ENCODE measurements around the gene HIPK1. TPM values are rescaled to one million over a fixed set of nuclear protein-coding genes. Genes with fewer than 3 reads are reported as not detected.
A peak's percentile ranks its signal among the peaks of the same experiment; 100 is the strongest.

HIPK1 gene
- 62.9 TPM for total RNA-seq

- DNase-seq: peak; percentile 98
Observed at GRCh38 chr1:113928941-113929749, at the start of gene HIPK1. HIPK1 (plus strand) TSS chr1:113929324.

- DNase-seq: no peak
Observed at GRCh38 chr1:113879739-113880038, 49.4 kb upstream of the HIPK1 start.

GRCh38 chr1:113881661-113882060 lies 47.5 kb upstream of the HIPK1 start:
- DNase-seq: peak; percentile 25

GRCh38 chr1:113886417-113887401 lies 42.4 kb upstream of the HIPK1 start:
- no peak for DNase-seq

GRCh38 chr1:113887402-113888175 lies 41.5 kb upstream of the HIPK1 start, which contains the start of gene BCL2L15:
BCL2L15 (minus strand) TSS chr1:113887581; CDS start chr1:113887375, 206 bp downstream.
- DNase-seq: no peak

- DNase-seq: no peak
Observed at GRCh38 chr1:113890816-113891215, 38.3 kb upstream of the HIPK1 start.

GRCh38 chr1:113891631-113892220 lies 37.4 kb upstream of the HIPK1 start:
- no peak for DNase-seq

GRCh38 chr1:113893267-113893666 lies 35.9 kb upstream of the HIPK1 start:
- DNase-seq: no peak

- DNase-seq: no peak
Observed at GRCh38 chr1:113895098-113895497, 34.0 kb upstream of the HIPK1 start.

- DNase-seq: no peak
Observed at GRCh38 chr1:113895961-113896360, 33.2 kb upstream of the HIPK1 start.

- no peak for DNase-seq
Observed at GRCh38 chr1:113898241-113898814, 30.8 kb upstream of the HIPK1 start.

- DNase-seq: no peak
Observed at GRCh38 chr1:113899111-113899510, 30.0 kb upstream of the HIPK1 start.

- no peak for DNase-seq
Observed at GRCh38 chr1:113901191-113901590, 27.9 kb upstream of the HIPK1 start.

- no peak for DNase-seq
Observed at GRCh38 chr1:113903501-113904292, 25.4 kb upstream of the HIPK1 start.

GRCh38 chr1:113904293-113904673 lies 24.8 kb upstream of the HIPK1 start:
- no peak for DNase-seq

- DNase-seq: peak; percentile 100
Observed at GRCh38 chr1:113904674-113905434, 24.3 kb upstream of the HIPK1 start, which contains the start of the genes AP4B1 and DCLRE1B. AP4B1 (minus strand) TSS chr1:113904799; CDS start chr1:113904717, 82 bp downstream. DCLRE1B (plus strand) TSS chr1:113905326; CDS start chr1:113905587, 261 bp downstream.

- DNase-seq: peak; percentile 43
Observed at GRCh38 chr1:113905435-113905861, 23.7 kb upstream of the HIPK1 start.

- DNase-seq: peak; percentile 95
Observed at GRCh38 chr1:113912594-113913311, 16.4 kb upstream of the HIPK1 start.

GRCh38 chr1:113913312-113913668 lies 15.8 kb upstream of the HIPK1 start:
- DNase-seq: no peak
